WTC11 (cell line): ENCODE measurements around the gene NOP9. TPM values are rescaled to one million over a fixed set of nuclear protein-coding genes. Genes with fewer than 3 reads are reported as not detected.

Source experiments
- ATAC-seq: fragments of 200-7000 bp; cut with Tn5 transposase; 2 replicates; pipeline ENCODE4 v1.10.0; 2021; ENCODE audit warnings: mild to moderate bottlenecking, moderate library complexity
- CTCF ChIA-PET: fragments of 300-600 bp; sonication (Branson Sonifier 250); formaldehyde crosslinking; loops from one replicate; lab custom pipeline; 2021; ENCODE audit warnings: antibody characterized with exemption; lab: Charles Lee
- POLR2A ChIA-PET: fragments of 350-600 bp; sonication (Branson Sonifier 250); formaldehyde crosslinking; loops from one replicate; lab custom pipeline; 2021; ENCODE audit warnings: antibody characterized with exemption; lab: Charles Lee
- DNase-seq: peaks from one replicate; pipeline ENCODE4 v3.0.0; 2021; ENCODE audit warnings: low spot score
- H3K27ac Mint-ChIP-seq: 2 replicates; pipeline ENCODE4 v1.8.0; 2021; ENCODE audit warnings: mixed read lengths
- H3K27me3 Mint-ChIP-seq: 2 replicates; pipeline ENCODE4 v1.8.0; 2021; ENCODE audit warnings: low read depth, mild to moderate bottlenecking, moderate library complexity, mixed read lengths
- H3K36me3 Mint-ChIP-seq: 2 replicates; pipeline ENCODE4 v1.8.0; 2021; ENCODE audit warnings: mixed read lengths
- H3K4me1 Mint-ChIP-seq: 2 replicates; pipeline ENCODE4 v1.8.0; 2022; ENCODE audit warnings: mixed read lengths
- H3K4me3 Mint-ChIP-seq: 2 replicates; pipeline ENCODE4 v1.8.0; 2021; ENCODE audit warnings: mild to moderate bottlenecking, moderate library complexity, mixed read lengths
- H3K9me3 Mint-ChIP-seq: 2 replicates; pipeline ENCODE4 v1.8.0; 2021; ENCODE audit warnings: mixed read lengths
- ATF2 ChIP-seq: sonication (generic); formaldehyde crosslinking; IDR thresholded peaks from 2 replicates; pipeline ENCODE4 v1.8.1; 2022; ENCODE audit warnings: low read depth, missing genetic modification reagents, borderline replicate concordance
- ATF6 ChIP-seq: sonication (generic); formaldehyde crosslinking; IDR thresholded peaks from 2 replicates; pipeline ENCODE4 v1.8.1; 2023; ENCODE audit warnings: mild to moderate bottlenecking, missing genetic modification reagents
- ELF4 ChIP-seq: sonication (generic); formaldehyde crosslinking; IDR thresholded peaks from 2 replicates; pipeline ENCODE4 v1.8.1; 2022; ENCODE audit warnings: low read depth, mild to moderate bottlenecking, moderate library complexity, missing genetic modification reagents
- GRHL2 ChIP-seq: fragments of 250-450 bp; sonication (Bioruptor Pico); IDR thresholded peaks from 2 replicates; pipeline ENCODE4 v1.8.0; 2022; ENCODE audit warnings: mild to moderate bottlenecking, moderate library complexity; ENCODE audit not compliant: insufficient replicate concordance, severe bottlenecking
- IRF1 ChIP-seq: sonication (generic); formaldehyde crosslinking; IDR thresholded peaks from 2 replicates; pipeline ENCODE4 v1.8.0; 2023; ENCODE audit warnings: missing genetic modification reagents
- IRF2 ChIP-seq: sonication (generic); formaldehyde crosslinking; IDR thresholded peaks from 2 replicates; pipeline ENCODE4 v1.8.0; 2022; ENCODE audit warnings: low read depth, missing genetic modification reagents, borderline replicate concordance
- JAZF1 ChIP-seq: fragments of 250-450 bp; sonication (Bioruptor Pico); IDR thresholded peaks from 2 replicates; pipeline ENCODE4 v1.9.0; 2021; ENCODE audit warnings: moderate library complexity, mild to moderate bottlenecking, inconsistent platforms
- MAX ChIP-seq: sonication (generic); formaldehyde crosslinking; IDR thresholded peaks from 2 replicates; pipeline ENCODE4 v1.8.0; 2022; ENCODE audit warnings: mild to moderate bottlenecking, missing genetic modification reagents
- NFE2L1 ChIP-seq: sonication (generic); formaldehyde crosslinking; IDR thresholded peaks from 2 replicates; pipeline ENCODE4 v1.8.1; 2023; ENCODE audit warnings: missing genetic modification reagents
- RELA ChIP-seq: sonication (generic); formaldehyde crosslinking; IDR thresholded peaks from 2 replicates; pipeline ENCODE4 v1.8.1; 2022; ENCODE audit warnings: missing genetic modification reagents, mild to moderate bottlenecking, borderline replicate concordance
- SOX15 ChIP-seq: fragments of 250-450 bp; sonication (Bioruptor Pico); IDR thresholded peaks from 2 replicates; pipeline ENCODE4 v1.9.0; 2021; ENCODE audit warnings: mild to moderate bottlenecking
- ZBTB43 ChIP-seq: sonication (generic); formaldehyde crosslinking; IDR thresholded peaks from 2 replicates; pipeline ENCODE4 v1.8.1; 2023; ENCODE audit warnings: mild to moderate bottlenecking, missing genetic modification reagents
- ZNF138 ChIP-seq: sonication (generic); formaldehyde crosslinking; conservative IDR thresholded peaks from 2 replicates; pipeline ENCODE4 v1.8.1; 2022; ENCODE audit warnings: mild to moderate bottlenecking, moderate library complexity, missing genetic modification reagents
- ZNF416 ChIP-seq: fragments of 250-450 bp; sonication (Bioruptor Pico); IDR thresholded peaks from 2 replicates; pipeline ENCODE4 v1.9.0; 2021; ENCODE audit warnings: mild to moderate bottlenecking, inconsistent platforms
- ZNF423 ChIP-seq: fragments of 250-450 bp; sonication (Bioruptor Pico); IDR thresholded peaks from 2 replicates; pipeline ENCODE4 v2.1.2; 2022; ENCODE audit warnings: mild to moderate bottlenecking, moderate library complexity
- total RNA-seq: library from RNA; stranded (reverse); gene quantifications from 3 replicates; pipeline ENCODE4 v1.2.3, GENCODE V29; 2021
- TF ChIP-seq, protein P1 (sequence below): sonication (generic); formaldehyde crosslinking; IDR thresholded peaks from 2 replicates; pipeline ENCODE4 v1.8.0; 2022; ENCODE audit warnings: missing genetic modification reagents
- TF ChIP-seq, protein P2 (sequence below): fragments of 250-450 bp; sonication (Bioruptor Pico); IDR thresholded peaks from 2 replicates; pipeline ENCODE4 v1.8.0; 2021; ENCODE audit warnings: mild to moderate bottlenecking
- TF ChIP-seq, protein P3 (sequence below): fragments of 200-600 bp; IDR thresholded peaks from 2 replicates; pipeline ENCODE4 v1.8.0; 2022; ENCODE audit warnings: antibody characterized with exemption

Gene NOP9
- total RNA-seq, 1 experiment from 2014 or later = 44.4 TPM

GRCh38 chr14:24255931-24256711, 43.5 kb upstream of the NOP9 start:
- ATAC-seq (no peak), DNase-seq (no peak)
- Mint-ChIP-seq H3K27me3 (no peaks in the 10 kb centered on the region; the same call in 1 of the 2 replicates), H3K27ac (no peak overlapping the region), H3K4me3 (no peak overlapping the region), H3K4me1 (no peaks in the 10 kb centered on the region), H3K36me3 (no peaks in the 10 kb centered on the region), H3K9me3 (no peaks in the 10 kb centered on the region)
- TF ChIP-seq IRF1 (CRISPR knock-in tag) (no peak), ZNF416 (CRISPR knock-in tag) (no peak), SOX15 (CRISPR knock-in tag) (no peak), NFE2L1 (CRISPR knock-in tag) (no peak), IRF2 (CRISPR knock-in tag) (no peak), ZNF423 (CRISPR knock-in tag) (no peak), ZNF138 (CRISPR knock-in tag) (no peak)
- TF ChIP-seq, protein P1, sequence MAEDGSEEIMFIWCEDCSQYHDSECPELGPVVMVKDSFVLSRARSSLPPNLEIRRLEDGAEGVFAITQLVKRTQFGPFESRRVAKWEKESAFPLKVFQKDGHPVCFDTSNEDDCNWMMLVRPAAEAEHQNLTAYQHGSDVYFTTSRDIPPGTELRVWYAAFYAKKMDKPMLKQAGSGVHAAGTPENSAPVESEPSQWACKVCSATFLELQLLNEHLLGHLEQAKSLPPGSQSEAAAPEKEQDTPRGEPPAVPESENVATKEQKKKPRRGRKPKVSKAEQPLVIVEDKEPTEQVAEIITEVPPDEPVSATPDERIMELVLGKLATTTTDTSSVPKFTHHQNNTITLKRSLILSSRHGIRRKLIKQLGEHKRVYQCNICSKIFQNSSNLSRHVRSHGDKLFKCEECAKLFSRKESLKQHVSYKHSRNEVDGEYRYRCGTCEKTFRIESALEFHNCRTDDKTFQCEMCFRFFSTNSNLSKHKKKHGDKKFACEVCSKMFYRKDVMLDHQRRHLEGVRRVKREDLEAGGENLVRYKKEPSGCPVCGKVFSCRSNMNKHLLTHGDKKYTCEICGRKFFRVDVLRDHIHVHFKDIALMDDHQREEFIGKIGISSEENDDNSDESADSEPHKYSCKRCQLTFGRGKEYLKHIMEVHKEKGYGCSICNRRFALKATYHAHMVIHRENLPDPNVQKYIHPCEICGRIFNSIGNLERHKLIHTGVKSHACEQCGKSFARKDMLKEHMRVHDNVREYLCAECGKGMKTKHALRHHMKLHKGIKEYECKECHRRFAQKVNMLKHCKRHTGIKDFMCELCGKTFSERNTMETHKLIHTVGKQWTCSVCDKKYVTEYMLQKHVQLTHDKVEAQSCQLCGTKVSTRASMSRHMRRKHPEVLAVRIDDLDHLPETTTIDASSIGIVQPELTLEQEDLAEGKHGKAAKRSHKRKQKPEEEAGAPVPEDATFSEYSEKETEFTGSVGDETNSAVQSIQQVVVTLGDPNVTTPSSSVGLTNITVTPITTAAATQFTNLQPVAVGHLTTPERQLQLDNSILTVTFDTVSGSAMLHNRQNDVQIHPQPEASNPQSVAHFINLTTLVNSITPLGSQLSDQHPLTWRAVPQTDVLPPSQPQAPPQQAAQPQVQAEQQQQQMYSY = no peak
- TF ChIP-seq, protein P2, sequence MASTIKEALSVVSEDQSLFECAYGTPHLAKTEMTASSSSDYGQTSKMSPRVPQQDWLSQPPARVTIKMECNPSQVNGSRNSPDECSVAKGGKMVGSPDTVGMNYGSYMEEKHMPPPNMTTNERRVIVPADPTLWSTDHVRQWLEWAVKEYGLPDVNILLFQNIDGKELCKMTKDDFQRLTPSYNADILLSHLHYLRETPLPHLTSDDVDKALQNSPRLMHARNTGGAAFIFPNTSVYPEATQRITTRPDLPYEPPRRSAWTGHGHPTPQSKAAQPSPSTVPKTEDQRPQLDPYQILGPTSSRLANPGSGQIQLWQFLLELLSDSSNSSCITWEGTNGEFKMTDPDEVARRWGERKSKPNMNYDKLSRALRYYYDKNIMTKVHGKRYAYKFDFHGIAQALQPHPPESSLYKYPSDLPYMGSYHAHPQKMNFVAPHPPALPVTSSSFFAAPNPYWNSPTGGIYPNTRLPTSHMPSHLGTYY (CRISPR knock-in tag) = no peak
- ChIA-PET POLR2A (no interaction called here), CTCF (interaction anchor here (1.2 to 1.7 kb wide), 2 partner anchors 15 to 52 kb away, joined by 4 to 8 read pairs; partner anchors contain the start of gene CIDEB)

GRCh38 chr14:24256960-24257359, 42.7 kb upstream of the NOP9 start:
- ChIA-PET CTCF (interaction anchor here (1.7 kb wide), 1 partner anchor 51 kb away, joined by 8 read pairs; the partner anchor contains the start of gene CIDEB), POLR2A (no interaction called here)
- Mint-ChIP-seq H3K27ac (no peak overlapping the region), H3K4me3 (no peak overlapping the region), H3K9me3 (no peaks in the 10 kb centered on the region), H3K36me3 (no peaks in the 10 kb centered on the region), H3K27me3 (no peaks in the 10 kb centered on the region; the same call in 1 of the 2 replicates), H3K4me1 (no peaks in the 10 kb centered on the region)
- DNase-seq (no peak), ATAC-seq (no peak)
- TF ChIP-seq ATF2 (CRISPR knock-in tag) = no peak
- no peak for TF ChIP-seq RELA (CRISPR knock-in tag)
- TF ChIP-seq, protein P3, sequence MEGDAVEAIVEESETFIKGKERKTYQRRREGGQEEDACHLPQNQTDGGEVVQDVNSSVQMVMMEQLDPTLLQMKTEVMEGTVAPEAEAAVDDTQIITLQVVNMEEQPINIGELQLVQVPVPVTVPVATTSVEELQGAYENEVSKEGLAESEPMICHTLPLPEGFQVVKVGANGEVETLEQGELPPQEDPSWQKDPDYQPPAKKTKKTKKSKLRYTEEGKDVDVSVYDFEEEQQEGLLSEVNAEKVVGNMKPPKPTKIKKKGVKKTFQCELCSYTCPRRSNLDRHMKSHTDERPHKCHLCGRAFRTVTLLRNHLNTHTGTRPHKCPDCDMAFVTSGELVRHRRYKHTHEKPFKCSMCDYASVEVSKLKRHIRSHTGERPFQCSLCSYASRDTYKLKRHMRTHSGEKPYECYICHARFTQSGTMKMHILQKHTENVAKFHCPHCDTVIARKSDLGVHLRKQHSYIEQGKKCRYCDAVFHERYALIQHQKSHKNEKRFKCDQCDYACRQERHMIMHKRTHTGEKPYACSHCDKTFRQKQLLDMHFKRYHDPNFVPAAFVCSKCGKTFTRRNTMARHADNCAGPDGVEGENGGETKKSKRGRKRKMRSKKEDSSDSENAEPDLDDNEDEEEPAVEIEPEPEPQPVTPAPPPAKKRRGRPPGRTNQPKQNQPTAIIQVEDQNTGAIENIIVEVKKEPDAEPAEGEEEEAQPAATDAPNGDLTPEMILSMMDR = no peak
- no peak for TF ChIP-seq ZBTB43 (CRISPR knock-in tag)
- TF ChIP-seq GRHL2 (CRISPR knock-in tag) = no peak
- TF ChIP-seq ELF4 (CRISPR knock-in tag) = no peak
- no peak for TF ChIP-seq MAX (CRISPR knock-in tag)
- TF ChIP-seq JAZF1 (CRISPR knock-in tag) = no peak
- no peak for TF ChIP-seq ATF6 (CRISPR knock-in tag)
